Kidney epithelial cell (primary cell): Measurements from ENCODE around the gene TEX264. TPM values are rescaled to one million over a fixed set of nuclear protein-coding genes. Genes with fewer than 3 reads are reported as not detected.

ENCODE experiments used
- DNase-seq: peaks from one replicate; pipeline ENCODE4 v3.0.0-alpha.2; 2010; ENCODE audit warnings: low read depth
- H3K27me3 ChIP-seq: 2 replicates; pipeline ENCODE4 v1.6.0; 2011; ENCODE audit warnings: low read length; ENCODE audit not compliant: control insufficient read depth, insufficient read depth
- H3K36me3 ChIP-seq: 2 replicates; pipeline ENCODE4 v1.5.1; 2011; ENCODE audit warnings: low read length; ENCODE audit not compliant: control insufficient read depth, insufficient read depth
- H3K4me3 ChIP-seq: 2 replicates; pipeline ENCODE4 v1.5.1; 2011; ENCODE audit warnings: low read depth, mild to moderate bottlenecking, control low read depth, low read length
- total RNA-seq: library from RNA; depleted of rRNA; stranded (reverse); fragments of >200 nt; gene quantifications from 2 replicates; pipeline ENCODE4 v1.2.3, GENCODE V29; 2015
- TF ChIP-seq, protein P1 (sequence below): IDR thresholded peaks from 2 replicates; pipeline ENCODE4 v1.5.1; 2011; ENCODE audit warnings: mild to moderate bottlenecking, moderate library complexity, low read length, control low read depth, inconsistent platforms; ENCODE audit not compliant: insufficient read depth, poor library complexity, severe bottlenecking

TEX264 gene
- total RNA-seq, 1 donor from 2014 or later = 75.7 TPM

DNA sequence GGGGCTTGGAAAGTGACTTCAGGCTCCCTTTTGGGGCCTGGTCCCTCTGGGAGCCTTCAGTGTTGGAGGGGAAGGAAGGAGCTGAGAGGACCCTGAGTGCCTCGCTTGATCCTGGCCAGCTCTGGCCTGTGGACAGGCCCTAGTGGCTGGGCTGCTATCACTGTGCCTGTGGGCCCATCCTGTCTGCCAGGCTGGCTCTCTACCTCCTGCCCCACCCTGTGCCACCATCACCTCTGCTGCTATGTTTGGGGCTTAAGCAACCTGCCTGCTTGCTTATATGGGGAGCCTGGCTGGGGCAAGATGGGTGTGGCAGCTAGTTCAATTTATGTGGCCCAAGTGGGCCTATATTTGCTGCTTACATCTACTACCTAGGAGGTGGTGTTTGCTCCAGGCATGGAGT lies 7.1 kb downstream of the TEX264 start:
- TF ChIP-seq, protein P1, sequence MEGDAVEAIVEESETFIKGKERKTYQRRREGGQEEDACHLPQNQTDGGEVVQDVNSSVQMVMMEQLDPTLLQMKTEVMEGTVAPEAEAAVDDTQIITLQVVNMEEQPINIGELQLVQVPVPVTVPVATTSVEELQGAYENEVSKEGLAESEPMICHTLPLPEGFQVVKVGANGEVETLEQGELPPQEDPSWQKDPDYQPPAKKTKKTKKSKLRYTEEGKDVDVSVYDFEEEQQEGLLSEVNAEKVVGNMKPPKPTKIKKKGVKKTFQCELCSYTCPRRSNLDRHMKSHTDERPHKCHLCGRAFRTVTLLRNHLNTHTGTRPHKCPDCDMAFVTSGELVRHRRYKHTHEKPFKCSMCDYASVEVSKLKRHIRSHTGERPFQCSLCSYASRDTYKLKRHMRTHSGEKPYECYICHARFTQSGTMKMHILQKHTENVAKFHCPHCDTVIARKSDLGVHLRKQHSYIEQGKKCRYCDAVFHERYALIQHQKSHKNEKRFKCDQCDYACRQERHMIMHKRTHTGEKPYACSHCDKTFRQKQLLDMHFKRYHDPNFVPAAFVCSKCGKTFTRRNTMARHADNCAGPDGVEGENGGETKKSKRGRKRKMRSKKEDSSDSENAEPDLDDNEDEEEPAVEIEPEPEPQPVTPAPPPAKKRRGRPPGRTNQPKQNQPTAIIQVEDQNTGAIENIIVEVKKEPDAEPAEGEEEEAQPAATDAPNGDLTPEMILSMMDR = no peak
- no peak for DNase-seq
- no peaks in the 10 kb centered on the region for H3K27me3 ChIP-seq
- H3K4me3 ChIP-seq = no peak overlapping the region
- H3K36me3 ChIP-seq = peaks cover 1% of the 10 kb centered on the region

DNA sequence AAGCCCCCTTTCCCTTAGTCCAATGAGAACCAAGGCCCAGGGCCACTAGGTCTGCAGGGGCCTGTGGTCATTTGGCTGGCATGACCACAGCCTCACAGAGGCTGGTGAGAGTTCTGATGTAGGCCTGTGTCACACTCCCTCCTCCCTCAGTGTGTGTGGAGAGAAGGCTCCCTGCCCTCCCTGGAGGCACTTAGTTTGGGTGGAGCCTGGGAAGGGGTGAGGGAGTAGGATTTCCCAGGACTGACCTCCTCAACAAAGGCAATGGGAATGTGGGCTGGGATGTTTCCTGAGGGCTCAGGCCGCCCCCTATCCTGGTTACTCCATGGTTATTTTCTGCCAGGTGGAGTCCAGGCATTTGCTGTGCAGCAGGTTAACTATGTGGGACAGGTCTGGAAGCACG lies 7.6 kb downstream of the TEX264 start:
- Histone ChIP-seq H3K4me3 (no peak overlapping the region), H3K36me3 (peaks cover 1% of the 10 kb centered on the region), H3K27me3 (no peaks in the 10 kb centered on the region)
- DNase-seq = no peak
- TF ChIP-seq, protein P1 = no peak

DNA sequence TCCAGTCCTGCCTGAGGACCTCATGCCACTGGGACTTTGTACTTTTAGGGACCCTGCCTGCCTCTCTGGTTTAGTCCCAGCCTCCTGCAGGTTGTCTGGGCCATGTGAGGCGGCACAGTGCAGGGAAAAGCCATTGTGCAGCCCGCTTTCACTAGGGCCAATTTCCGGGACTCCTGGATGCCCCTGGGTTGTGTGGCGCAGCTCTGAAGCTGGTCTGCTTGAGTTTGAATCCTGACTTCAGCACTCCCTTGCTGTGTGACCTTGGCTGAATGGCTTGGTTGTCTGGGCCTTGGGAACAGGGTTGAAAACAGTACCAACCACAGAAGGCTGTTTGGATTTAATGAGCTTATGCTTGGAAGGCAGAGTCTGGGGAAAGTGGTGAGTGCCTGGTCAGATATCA lies 8.3 kb downstream of the TEX264 start:
- TF ChIP-seq, protein P1 = no peak
- Histone ChIP-seq H3K36me3 (peaks cover 1% of the 10 kb centered on the region), H3K4me3 (no peak overlapping the region), H3K27me3 (no peaks in the 10 kb centered on the region)
- DNase-seq = no peak

DNA sequence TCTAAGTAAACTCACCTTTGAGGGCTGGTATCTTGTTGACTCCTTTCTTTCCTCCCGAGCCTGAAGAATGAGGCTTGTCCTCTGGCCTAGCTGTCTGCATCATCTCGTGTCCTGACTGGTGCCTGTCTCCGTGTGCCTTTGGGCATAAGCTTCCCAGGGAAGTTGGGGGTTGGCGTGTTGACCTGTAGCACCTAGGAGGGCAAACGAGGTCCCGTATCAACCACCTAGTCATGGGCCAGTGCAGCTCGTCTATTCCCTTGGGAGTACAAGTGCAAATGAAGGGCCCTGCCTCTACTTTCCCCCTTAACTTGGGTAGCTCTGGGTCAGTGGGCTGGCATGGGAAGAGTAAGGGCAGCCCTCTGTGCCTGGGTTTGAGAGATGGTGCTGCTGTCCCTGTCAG lies 8.7 kb downstream of the TEX264 start:
- DNase-seq = no peak
- no peaks in the 10 kb centered on the region for H3K27me3 ChIP-seq
- TF ChIP-seq, protein P1 = no peak
- no peak overlapping the region for H3K4me3 ChIP-seq
- H3K36me3 ChIP-seq = peaks cover 1% of the 10 kb centered on the region

DNA sequence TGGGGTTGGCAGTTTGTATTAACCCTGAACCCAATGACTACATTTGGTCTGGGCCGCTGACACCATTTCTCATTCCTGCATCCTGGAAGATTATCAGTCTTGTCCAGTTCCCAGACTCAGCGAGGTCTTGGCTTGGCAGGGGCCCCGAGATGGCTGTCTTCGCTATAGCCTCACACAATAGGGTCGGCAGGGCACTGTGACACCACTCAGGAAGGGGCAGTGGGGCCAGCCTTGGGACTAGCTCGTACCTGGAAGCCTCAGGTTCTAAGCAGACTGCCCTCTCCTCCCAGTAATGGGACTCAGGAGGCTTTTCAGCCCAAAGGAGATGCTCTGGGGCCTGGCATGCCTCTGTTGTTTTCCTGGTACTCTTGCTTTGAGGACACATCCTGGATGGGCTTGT lies 9.1 kb downstream of the TEX264 start:
- no peak overlapping the region for H3K4me3 ChIP-seq
- TF ChIP-seq, protein P1 = no peak
- DNase-seq = no peak
- peaks cover 1% of the 10 kb centered on the region for H3K36me3 ChIP-seq
- H3K27me3 ChIP-seq = no peaks in the 10 kb centered on the region

DNA sequence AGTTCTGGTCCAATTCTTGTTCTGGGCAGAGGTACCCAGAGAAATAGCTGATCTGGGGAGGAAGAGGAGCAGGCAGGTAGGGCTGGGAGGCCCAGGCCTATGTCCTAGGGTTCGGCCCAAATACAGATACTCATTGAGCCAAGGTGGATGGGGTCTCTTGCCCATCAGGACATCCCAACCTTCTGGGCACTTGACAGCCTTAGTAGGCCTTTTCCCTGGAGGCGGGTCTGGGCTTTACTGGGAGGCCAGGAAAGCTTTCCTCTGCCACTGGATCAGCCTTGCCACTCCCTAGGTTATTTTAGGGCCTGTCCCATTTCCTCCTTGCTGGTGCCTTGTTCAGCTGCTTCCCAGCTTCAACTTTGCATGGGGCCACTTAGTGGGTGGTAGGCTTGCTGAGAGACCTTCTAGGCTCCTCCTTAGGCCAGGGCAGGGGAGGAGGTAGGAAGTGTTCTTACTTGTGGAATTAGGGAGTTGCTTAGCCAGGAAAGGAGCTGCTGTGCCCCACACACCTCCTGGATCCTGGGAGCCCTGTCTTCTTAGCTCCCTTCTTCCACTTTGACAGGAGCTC lies 9.7 kb downstream of the TEX264 start:
- DNase-seq = no peak
- TF ChIP-seq, protein P1 = no peak
- H3K27me3 ChIP-seq = no peaks in the 10 kb centered on the region
- no peak overlapping the region for H3K4me3 ChIP-seq
- peaks cover 1% of the 10 kb centered on the region for H3K36me3 ChIP-seq
